Hypothalamus (tissue), 51 donors: Measurements from ENCODE around the gene GRAMD1B.

Experiments used
- DNase-seq, 51 donors: peaks; one replicate each; lab custom pipeline; 2025; lab: John Stamatoyannopoulos, UW

GRAMD1B gene

DNA sequence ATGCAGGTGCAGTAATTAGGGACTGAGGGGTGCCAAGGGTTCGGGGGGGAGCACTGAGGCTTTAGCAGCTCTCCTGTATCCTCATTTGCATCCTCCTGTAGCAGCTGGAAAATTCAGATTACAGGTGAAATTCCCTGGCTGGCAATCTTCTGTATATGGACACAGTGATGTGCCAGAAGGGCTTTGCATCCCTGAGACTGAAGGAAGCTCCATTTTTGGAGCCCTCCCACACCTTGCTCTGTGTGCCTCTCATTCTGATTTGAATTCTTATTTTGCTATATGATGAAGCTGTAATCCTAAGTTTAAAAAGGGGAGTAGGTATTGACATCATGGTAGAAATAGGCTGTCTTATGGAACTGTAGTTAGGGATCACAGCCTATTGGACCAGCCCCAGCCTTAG, 177.7 kb downstream of the GRAMD1B start:
- no peak for DNase-seq

- DNase-seq, result no peak
Observed at GRCh38 chr11:123608371-123608770, 178.3 kb downstream of the GRAMD1B start.

GRCh38 chr11:123608945-123609344, 178.9 kb downstream of the GRAMD1B start:
- no peak for DNase-seq

DNA sequence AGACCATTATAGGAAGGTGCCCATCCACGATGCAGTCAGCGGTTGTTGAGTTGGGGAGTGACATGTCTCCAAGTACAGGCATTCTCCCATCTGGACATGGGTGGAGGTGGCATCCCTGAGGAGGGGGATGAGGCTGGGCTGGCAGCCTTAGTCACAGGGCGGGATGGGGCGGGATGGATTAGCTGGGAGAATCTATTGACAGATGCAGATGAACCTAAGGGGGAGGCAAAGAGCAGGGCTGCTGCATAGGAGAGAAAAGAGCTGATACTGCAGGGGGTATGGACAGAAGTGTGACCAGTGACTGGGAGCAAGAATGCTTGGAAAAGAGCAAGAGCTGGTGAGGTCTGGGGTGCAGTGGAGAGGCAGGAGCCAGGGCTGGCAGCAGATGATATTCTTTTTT, 181.6 kb downstream of the GRAMD1B start:
- no peak for DNase-seq

GRCh38 chr11:123616505-123617198, 186.6 kb downstream of the GRAMD1B start:
- DNase-seq, result peak in 27 of 51 donors; percentile 3 to 75 (median 21)

GRCh38 chr11:123622576-123622975, 192.5 kb downstream of the GRAMD1B start:
- DNase-seq, result no peak

DNA sequence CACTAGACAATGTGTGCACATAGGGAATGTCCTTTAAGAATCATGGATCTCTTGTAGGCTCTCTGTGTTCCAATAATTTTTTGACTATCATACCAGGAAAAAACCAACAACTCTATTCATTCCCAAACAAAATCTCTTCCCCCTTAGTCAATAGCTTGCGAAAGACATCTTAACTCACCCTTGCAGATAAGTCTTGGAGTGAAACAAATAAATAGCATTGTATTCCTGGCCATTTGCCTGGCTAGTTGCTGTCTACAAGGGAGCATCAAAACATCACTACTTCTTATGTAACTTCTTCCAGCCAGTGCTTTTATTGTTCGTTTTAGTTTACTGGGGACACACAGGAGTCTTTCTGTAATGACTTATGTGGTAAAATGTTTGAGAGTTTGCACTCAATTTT, 194.9 kb downstream of the GRAMD1B start:
- DNase-seq, result no peak

DNA sequence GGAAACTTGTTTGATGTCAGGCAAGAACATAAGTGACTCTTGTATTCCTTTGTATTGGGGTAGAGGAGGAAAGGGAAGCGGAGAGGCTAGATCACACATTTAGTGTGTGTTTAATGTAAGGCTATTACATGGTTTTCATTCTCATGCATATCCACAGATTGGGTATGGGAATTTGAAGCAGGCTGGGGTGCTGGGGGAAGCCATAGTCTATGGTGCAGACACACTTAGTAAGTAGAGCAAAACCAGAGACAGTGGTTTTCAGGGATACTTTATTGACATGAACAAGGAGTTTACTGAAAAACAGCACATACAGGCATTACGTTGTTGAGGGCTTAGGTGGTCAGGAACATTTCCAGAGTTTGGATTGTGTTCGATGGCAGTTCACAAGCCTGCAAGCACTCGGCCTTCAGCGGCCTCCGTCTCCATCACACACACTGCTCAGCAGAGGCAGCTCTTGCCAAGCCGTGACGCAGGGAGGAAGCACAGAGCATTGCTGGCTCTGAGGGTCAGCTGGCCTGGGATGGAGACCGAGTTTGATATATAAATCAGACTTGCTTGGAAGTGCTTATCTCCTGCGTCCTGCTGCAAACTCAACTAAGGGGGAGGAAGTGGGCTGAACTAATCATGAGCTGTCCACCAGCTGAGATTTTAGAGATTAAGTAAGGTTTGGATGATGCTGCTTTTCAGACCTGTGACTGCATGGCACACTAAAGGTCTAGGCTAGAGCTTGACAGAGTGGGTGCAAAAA, 199.0 kb downstream of the GRAMD1B start:
- peak in 14 of 51 donors; percentile 7 to 46 (median 18) for DNase-seq

DNA sequence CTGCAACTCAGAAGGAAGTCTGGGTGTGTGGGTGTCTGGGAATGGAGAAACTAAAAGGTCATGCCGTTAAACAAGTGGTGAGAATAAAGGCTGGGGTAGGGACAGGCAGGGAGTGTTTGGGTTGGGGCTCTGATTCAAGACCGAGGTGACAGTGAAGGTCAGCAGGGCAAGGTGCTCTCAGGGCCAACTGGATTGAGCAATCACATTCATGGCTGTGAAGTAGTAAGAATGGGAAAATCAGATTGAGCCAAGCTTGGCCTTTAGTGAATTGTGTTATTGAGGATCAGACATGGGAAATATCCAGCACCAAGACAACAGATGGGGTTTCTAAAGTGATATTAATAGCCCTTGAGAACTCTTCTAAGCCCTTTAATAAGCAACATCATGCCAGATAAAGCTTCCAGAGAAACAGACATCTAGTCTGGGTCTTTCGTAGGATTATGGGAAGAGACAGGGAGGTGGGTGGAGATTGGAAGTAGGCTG, 200.1 kb downstream of the GRAMD1B start:
- no peak for DNase-seq

DNA sequence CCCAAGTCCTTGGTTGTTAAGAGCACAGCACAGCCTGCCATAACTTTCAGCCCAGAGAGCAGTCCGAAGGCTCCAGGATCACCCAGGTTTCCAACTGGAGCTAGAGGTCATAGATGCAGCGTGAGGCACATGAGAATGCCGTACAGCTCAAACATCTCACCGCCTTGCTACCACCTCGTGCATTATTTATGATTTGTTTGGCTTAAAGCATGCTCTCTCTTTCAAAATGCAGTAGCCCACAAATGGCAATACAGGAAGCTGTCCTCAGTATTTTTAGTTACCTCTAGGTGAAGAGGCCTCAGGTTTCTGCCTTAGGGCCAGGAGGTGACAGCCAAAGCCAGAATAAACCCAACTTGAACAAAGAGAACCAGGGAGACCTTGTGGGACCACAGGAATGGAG, 210.0 kb downstream of the GRAMD1B start:
- no peak for DNase-seq

DNA sequence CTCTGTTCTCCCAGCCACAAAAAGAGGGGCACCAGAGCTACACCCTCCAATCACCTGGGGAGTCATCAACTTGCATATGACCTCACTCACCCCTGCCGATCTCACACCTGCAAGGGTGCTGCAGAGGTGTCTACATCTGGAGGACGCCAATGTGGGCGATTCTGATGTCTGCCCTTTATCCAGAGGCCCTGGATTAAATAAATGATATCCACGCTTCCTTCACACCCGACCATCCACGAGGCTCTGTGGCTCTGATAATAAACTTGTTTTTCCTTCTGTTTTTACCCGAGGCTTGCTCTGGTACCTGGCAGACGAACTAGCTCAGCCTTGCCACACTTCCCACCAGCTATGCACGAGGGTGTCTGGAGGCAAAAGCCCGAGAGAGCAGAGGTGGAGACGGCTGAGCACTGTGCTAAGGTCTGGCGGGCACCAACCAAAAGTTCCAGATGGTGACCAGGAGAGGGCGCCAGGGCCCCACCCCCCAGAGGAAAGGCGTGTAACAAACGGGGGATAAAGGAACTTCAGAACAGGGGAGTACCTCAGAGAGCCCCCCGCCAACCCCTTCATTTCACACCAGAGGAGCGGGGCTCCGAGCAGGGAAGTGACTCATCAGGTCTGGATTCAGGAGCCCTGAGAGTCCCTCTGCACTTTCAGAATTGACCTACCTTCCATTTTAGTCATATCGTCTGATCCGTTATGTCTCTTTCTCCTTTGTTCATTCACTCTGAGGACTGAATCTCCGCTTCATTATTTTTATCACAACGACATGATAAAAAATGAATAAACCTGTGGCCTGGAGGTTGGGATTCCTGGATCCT, 210.8 kb downstream of the GRAMD1B start:
- DNase-seq, result peak in 21 of 51 donors; percentile 4 to 64 (median 18)

GRCh38 chr11:123641495-123641840, 211.4 kb downstream of the GRAMD1B start:
- peak in 1 of 51 donors; percentile 64 for DNase-seq

DNA sequence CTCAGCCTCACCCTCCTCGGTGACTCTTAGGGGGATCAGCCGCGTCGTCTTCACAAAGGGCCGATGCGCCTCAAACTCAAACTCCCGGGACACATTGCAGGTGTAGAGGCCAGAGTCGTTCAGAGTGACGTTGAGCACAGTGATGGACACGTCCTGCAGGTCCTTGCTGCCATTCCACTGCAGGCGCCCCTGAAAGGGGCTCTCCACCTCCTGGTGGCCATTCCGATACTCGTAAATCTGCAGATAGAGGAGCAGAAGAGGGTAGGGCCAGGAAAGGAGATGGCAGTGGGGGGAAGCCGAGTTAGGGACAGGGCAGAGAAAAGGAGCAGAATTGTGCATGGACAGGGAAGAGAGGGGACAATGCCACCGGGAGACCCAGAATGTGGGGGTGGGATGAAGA, 212.4 kb downstream of the GRAMD1B start:
- DNase-seq, result no peak

DNA sequence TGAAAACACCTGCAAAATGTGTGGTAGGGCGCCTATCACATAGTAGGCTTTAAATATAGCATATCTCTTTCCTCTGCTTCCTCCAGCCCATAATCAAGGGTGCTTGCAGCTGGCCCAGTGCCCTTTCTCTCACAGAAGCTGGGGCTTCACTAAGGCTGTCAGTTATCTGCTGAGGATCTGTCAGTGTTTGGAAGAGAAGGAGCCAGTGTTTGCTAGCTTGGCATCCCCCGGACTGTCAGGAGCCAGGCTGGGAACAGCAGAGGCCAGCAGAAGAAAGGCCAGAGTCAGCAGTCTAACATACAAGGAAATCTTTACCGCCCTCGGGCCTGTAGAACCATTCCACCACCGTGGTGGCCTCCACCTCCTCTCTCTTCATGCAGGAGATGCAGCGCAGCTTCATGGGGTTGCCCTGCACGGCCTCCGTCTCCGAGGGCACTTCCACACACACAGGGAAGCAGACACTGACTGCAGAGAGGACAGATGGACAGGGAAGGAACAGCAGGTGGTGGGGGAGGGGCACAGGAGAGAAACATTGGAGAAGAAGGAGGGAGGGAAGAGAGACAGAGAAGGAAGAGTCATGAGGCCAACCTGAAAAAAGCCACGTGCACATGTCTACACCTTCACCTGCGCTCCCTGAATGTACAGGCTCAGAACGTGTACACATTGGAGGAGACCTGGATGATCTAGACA, 215.4 kb downstream of the GRAMD1B start:
- no peak for DNase-seq

GRCh38 chr11:123650901-123651300, 220.8 kb downstream of the GRAMD1B start:
- DNase-seq, result no peak

DNA sequence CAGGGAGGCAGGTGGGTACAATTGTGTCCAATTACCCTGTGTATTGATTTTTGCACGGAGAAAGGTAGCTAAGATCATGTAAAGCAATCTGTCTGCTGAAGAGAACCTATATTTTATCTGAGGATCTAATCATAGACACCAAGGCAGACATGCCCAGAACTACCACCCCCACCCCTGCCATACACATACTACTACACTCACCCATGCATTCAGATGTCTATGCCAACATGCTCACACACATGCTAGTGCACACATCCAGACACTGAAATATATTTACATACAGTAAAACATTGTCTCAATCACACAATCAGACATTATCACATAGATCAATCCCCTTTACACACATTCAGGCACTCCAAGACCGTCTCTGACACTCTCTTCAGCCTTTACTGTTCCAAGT, 222.5 kb downstream of the GRAMD1B start:
- DNase-seq, result no peak

- peak in 1 of 51 donors; percentile 65 for DNase-seq
Observed at GRCh38 chr11:123653483-123653826, 223.4 kb downstream of the GRAMD1B start.

GRCh38 chr11:123653827-123654565, 223.9 kb downstream of the GRAMD1B start:
- DNase-seq, result peak in 9 of 51 donors; percentile 13 to 65 (median 38)

GRCh38 chr11:123654566-123655081, 224.6 kb downstream of the GRAMD1B start, which contains the start of gene SCN3B:
TSS of gene SCN3B (minus strand) at chr11:123654624. CDS start at chr11:123653801, 823 bp downstream.
- peak in 38 of 51 donors; percentile 9 to 78 (median 48) for DNase-seq

DNA sequence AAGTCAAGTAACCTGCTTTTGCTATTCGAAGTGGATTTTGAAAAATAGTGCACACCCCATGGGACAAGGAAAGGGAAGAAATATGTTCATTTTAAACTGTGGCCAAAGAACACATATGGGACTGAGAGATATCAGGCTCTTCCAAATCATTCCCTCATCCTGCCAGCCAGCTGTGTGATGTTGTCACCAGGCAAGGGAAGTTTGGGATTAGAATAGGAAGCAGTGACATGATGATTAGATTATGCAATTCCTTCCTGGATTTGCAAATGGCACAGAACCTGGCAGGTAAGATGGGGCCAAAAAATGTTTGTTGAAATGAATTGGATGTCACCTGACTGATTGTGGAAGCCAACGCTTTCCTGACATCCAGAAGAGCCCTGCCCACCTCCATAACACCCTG, 229.2 kb downstream of the GRAMD1B start:
- DNase-seq, result no peak
